Stomach (tissue), 4 donors: ENCODE results near the gene APOO.

Source experiments
- EP300 ChIP-seq: sonication (generic); formaldehyde crosslinking; IDR thresholded peaks from one replicate; pipeline ENCODE4 v1.6.1; 2017; ENCODE audit warnings: antibody characterized with exemption
- POLR2A ChIP-seq, 4 donors: fragments of 450-650 bp; IDR thresholded peaks; one replicate each; pipeline ENCODE4 v1.6.1; 2016; ENCODE audit warnings: antibody characterized with exemption in 4 of 4, control low read depth in 2 of 4, mild to moderate bottlenecking in 1 of 4, moderate library complexity in 1 of 4
- POLR2AphosphoS5 ChIP-seq, 3 donors: sonication (generic); formaldehyde crosslinking; IDR thresholded peaks; one replicate each; pipeline ENCODE4 v1.6.1; 2016; ENCODE audit warnings: antibody characterized with exemption in 3 of 3
- TF ChIP-seq, protein P1 (sequence below), 7 experiments: fragments of 450-650 bp in 4 of 7; fragments of 200-600 bp in 3 of 7; sonication (generic) in 3 of 7; IDR thresholded peaks; one replicate each; pipeline ENCODE4 v1.5.1; 2016 to 2019; ENCODE audit warnings: antibody characterized with exemption in 7 of 7, control low read depth in 2 of 7, mild to moderate bottlenecking in 1 of 7

GRCh38 chrX:23919706-23920320 is 12.1 kb upstream of the APOO start:
- TF ChIP-seq POLR2AphosphoS5 (IDR thresholded peaks at IDR 0.05) (no peak), EP300 (no peak), POLR2A (IDR thresholded peaks at IDR 0.05) (no peak)
- TF ChIP-seq, protein P1, sequence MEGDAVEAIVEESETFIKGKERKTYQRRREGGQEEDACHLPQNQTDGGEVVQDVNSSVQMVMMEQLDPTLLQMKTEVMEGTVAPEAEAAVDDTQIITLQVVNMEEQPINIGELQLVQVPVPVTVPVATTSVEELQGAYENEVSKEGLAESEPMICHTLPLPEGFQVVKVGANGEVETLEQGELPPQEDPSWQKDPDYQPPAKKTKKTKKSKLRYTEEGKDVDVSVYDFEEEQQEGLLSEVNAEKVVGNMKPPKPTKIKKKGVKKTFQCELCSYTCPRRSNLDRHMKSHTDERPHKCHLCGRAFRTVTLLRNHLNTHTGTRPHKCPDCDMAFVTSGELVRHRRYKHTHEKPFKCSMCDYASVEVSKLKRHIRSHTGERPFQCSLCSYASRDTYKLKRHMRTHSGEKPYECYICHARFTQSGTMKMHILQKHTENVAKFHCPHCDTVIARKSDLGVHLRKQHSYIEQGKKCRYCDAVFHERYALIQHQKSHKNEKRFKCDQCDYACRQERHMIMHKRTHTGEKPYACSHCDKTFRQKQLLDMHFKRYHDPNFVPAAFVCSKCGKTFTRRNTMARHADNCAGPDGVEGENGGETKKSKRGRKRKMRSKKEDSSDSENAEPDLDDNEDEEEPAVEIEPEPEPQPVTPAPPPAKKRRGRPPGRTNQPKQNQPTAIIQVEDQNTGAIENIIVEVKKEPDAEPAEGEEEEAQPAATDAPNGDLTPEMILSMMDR (IDR thresholded peaks at IDR 0.05) = no peak
